K562 (cell line): ENCODE data around the gene HEXIM1. TPM values are rescaled to one million over a fixed set of nuclear protein-coding genes. Genes with fewer than 3 reads are reported as not detected.

Source experiments
- ATAC-seq: fragments of 200-7000 bp; cut with Tn5 transposase; 3 replicates; pipeline ENCODE4 v1.9.1; 2020; ENCODE audit warnings: moderate library complexity
- BruUV-seq: library from RNA; stranded (reverse); fragments of 400-500 nt; replicated peaks from 2 replicates; lab custom pipeline; 2021; lab: Mats Ljungman, UMichigan
- CTCF ChIA-PET: fragments of 300-600 bp; formaldehyde crosslinking; extraction: SDS; loops from one replicate; lab custom pipeline; 2021; ENCODE audit warnings: low intra/inter-chr PET ratio; lab: Yijun Ruan, JAX
- POLR2A ChIA-PET: fragments of 300-600, 350-650 bp; sonication (Branson Sonifier 250); formaldehyde crosslinking; extraction: SDS; loops from one replicate; lab custom pipeline; 2021; ENCODE audit warnings: antibody characterized with exemption, inconsistent platforms; lab: Yijun Ruan, JAX
- DNase-seq, 4 experiments: peaks; one replicate each; pipeline versions ENCODE4 v3.0.0 to v3.0.0-alpha.2; 2011 to 2018; ENCODE audit warnings: low spot score in 3 of 4, mixed read lengths in 3 of 4; ENCODE audit errors: extremely low read depth in 1 of 4
- FAIRE-seq: peaks from 2 replicates; lab custom pipeline; 2011; peaks lifted over from hg19 to GRCh38; lab: Jason Lieb, UNC
- H2AFZ ChIP-seq: 2 replicates; pipeline ENCODE4 v1.6.0; 2011; ENCODE audit warnings: low read depth, low read length, control low read depth, inconsistent platforms
- H3K27ac ChIP-seq: fragments of 200-600 bp; 3 replicates; pipeline ENCODE4 v1.8.0; 2011; ENCODE audit warnings: low read depth, mild to moderate bottlenecking, control low read depth, inconsistent platforms, low read length, moderate library complexity, mixed read lengths; ENCODE audit errors: extremely low read depth
- H3K27me3 ChIP-seq, 2 experiments: fragments of 300-600 bp in 1 of 2; 2 replicates in 1 of 2; 3 replicates in 1 of 2; pipeline versions ENCODE4 v1.6.0 to v1.8.0; 2011; ENCODE audit warnings: inconsistent platforms in 2 of 2, low read length in 2 of 2, mild to moderate bottlenecking in 1 of 2, mixed read lengths in 1 of 2, moderate library complexity in 1 of 2; ENCODE audit not compliant: control insufficient read depth in 2 of 2, insufficient read depth in 2 of 2
- H3K36me3 ChIP-seq: fragments of 300-600 bp; 3 replicates; pipeline ENCODE4 v1.8.0; 2011; ENCODE audit warnings: mild to moderate bottlenecking, low read length, inconsistent platforms; ENCODE audit not compliant: control insufficient read depth, insufficient read depth
- H3K4me1 ChIP-seq, 2 experiments: fragments of 200-600 bp in 1 of 2; replicated peaks in 1 of 2; 2 replicates in 1 of 2; 3 replicates in 1 of 2; pipeline versions ENCODE4 v1.5.1 to v1.8.0; 2011; ENCODE audit warnings: inconsistent platforms in 2 of 2, low read length in 2 of 2, mild to moderate bottlenecking in 1 of 2, mixed read lengths in 1 of 2, moderate library complexity in 1 of 2; ENCODE audit not compliant: control insufficient read depth in 2 of 2, insufficient read depth in 2 of 2
- H3K4me2 ChIP-seq: 2 replicates; pipeline ENCODE4 v1.6.1; 2011; ENCODE audit warnings: low read length, control low read depth, inconsistent platforms, mixed read lengths; ENCODE audit not compliant: insufficient read depth
- H3K4me3 ChIP-seq: fragments of 200-600 bp; sonication (generic), shearing (Covaris generic); 2 replicates; pipeline ENCODE4 v1.5.1; 2016; ENCODE audit warnings: control low read depth, inconsistent platforms
- H3K79me2 ChIP-seq: fragments of 200-600 bp; 3 replicates; pipeline ENCODE4 v1.8.0; 2011; ENCODE audit warnings: low read length, inconsistent platforms; ENCODE audit not compliant: control insufficient read depth, insufficient read depth
- H3K9ac ChIP-seq, 2 experiments: 2 replicates each; pipeline versions ENCODE4 v1.6.0 to v1.6.1; 2011; ENCODE audit warnings: low read depth in 2 of 2, low read length in 2 of 2, control low read depth in 1 of 2, inconsistent platforms in 1 of 2, mild to moderate bottlenecking in 1 of 2, mixed read lengths in 1 of 2; ENCODE audit not compliant: insufficient read depth in 1 of 2
- H3K9me1 ChIP-seq: one replicate; pipeline ENCODE4 v1.6.0; 2011; ENCODE audit warnings: inconsistent platforms, mild to moderate bottlenecking, low read length, moderate library complexity; ENCODE audit not compliant: control insufficient read depth, insufficient read depth
- H3K9me3 ChIP-seq: replicated peaks from 2 replicates; pipeline ENCODE4 v1.5.1; 2011; ENCODE audit warnings: low read depth, low read length, inconsistent platforms; ENCODE audit not compliant: control insufficient read depth, insufficient read depth
- H4K20me1 ChIP-seq: replicated peaks from 2 replicates; pipeline ENCODE4 v1.6.1; 2011; ENCODE audit warnings: low read length, inconsistent platforms, mixed read lengths; ENCODE audit not compliant: control insufficient read depth, insufficient read depth
- FOXK2 ChIP-seq, 2 experiments: fragments of 450-650 bp; IDR thresholded peaks in 1 of 2; conservative IDR thresholded peaks in 1 of 2; 2 replicates each; pipeline ENCODE4 v1.6.1; 2016; ENCODE audit warnings: low read depth in 2 of 2, mild to moderate bottlenecking in 1 of 2
- HES1 ChIP-seq: fragments of 450-650 bp; IDR thresholded peaks from 2 replicates; pipeline ENCODE4 v1.6.1; 2016; ENCODE audit warnings: low read depth, mild to moderate bottlenecking, moderate library complexity
- SMARCA4 ChIP-seq: fragments of 450-650 bp; IDR thresholded peaks from 2 replicates; pipeline ENCODE4 v1.6.1; 2016
- ZNF384 ChIP-seq: IDR thresholded peaks from 2 replicates; pipeline ENCODE4 v1.6.1; 2012; ENCODE audit warnings: low read depth, low read length, improper control_type of control experiment
- ZNF561 ChIP-seq: fragments of 450-650 bp; formaldehyde crosslinking; conservative IDR thresholded peaks from 2 replicates; pipeline ENCODE4 v1.4.0; 2020; ENCODE audit warnings: mild to moderate bottlenecking, moderate library complexity
- WGBS: fragments of 100-300 bp; shearing (Covaris generic); methylation state at CpG from one replicate; pipeline ENCODE4 v1.1.6; 2016; ENCODE audit warnings: low coverage, mixed read lengths; ENCODE audit not compliant: insufficient coverage; ENCODE audit errors: missing lambda C conversion rate; 5-methylcytosine and 5-hydroxymethylcytosine counted together
- in situ Hi-C: fragments of 300-500 bp; cut with MboI; formaldehyde crosslinking; loops from 4 replicates; pipeline ENCODE4 v1.15.0; 2018; ENCODE audit warnings: inconsistent platforms, mixed read lengths
- intact Hi-C: fragments of 100-400 bp; cut with micrococcal nuclease; formaldehyde crosslinking; loops from 2 replicates; pipeline ENCODE4 v1.14.2; 2022
- polyA plus RNA-seq, 8 experiments: library from polyadenylated mRNA; depleted of rRNA in 4 of 8; stranded (reverse) in 5 of 8; unstranded in 3 of 8; fragments of >200 nt; fragmentation: Nextera tagmentation in 2 of 8; fragmentation: Illumina TruSeq in 1 of 8; extraction: Ambion mirVana in 2 of 8; extraction: Trizol in 1 of 8; gene quantifications; 2 replicates each; pipeline versions ENCODE4 v1.2.1 to v1.2.3, GENCODE V29; 2011 to 2014; ENCODE audit warnings: inconsistent platforms in 1 of 8, missing spikeins in 1 of 8
- total RNA-seq, 7 experiments: library from RNA; depleted of rRNA in 6 of 7; stranded (reverse); fragments of >200 nt in 6 of 7; fragmentation: Illumina TruSeq in 2 of 7; extraction: Trizol in 2 of 7; gene quantifications; 2 replicates each; pipeline versions ENCODE4 v1.2.1 to v1.2.3, GENCODE V29; 2011 to 2021; ENCODE audit warnings: low replicate concordance in 1 of 7
- TF ChIP-seq, protein P1 (sequence below), 3 experiments: IDR thresholded peaks in 2 of 3; conservative IDR thresholded peaks in 1 of 3; 2 replicates each; pipeline ENCODE4 v1.5.1; 2011 to 2012; ENCODE audit warnings: low read length in 3 of 3, mild to moderate bottlenecking in 3 of 3, control low read depth in 2 of 3, improper control_type of control experiment in 1 of 3, inconsistent platforms in 1 of 3, low read depth in 1 of 3, mixed read lengths in 1 of 3, moderate library complexity in 1 of 3; ENCODE audit not compliant: insufficient read depth in 2 of 3

HEXIM1 gene
- total and polyA plus RNA-seq, 9 of the 15 experiments (the other 6 are each of a cell fraction or from before 2014, with no cell fraction given) = 1.4 to 28.3 (median 9.1) TPM

- TF ChIP-seq ZNF561 (CRISPR knock-in tag) (no peak), SMARCA4 (0 out of 2 replicates have a peak, but pooled peaks have one; percentile 15), HES1 (no peak), FOXK2 (conservative IDR thresholded peaks at IDR 0.05 in 1 of 2, IDR thresholded peaks at IDR 0.05 in 1 of 2; ENCODE audit: low read depth in 2 of 2) (0 out of 4 replicates have a peak, but pooled peaks of 1 of the 2 experiments have one; percentile 15), ZNF384 (peak; percentile 76; the same call in 1 of the 2 replicates)
- TF ChIP-seq, protein P1, sequence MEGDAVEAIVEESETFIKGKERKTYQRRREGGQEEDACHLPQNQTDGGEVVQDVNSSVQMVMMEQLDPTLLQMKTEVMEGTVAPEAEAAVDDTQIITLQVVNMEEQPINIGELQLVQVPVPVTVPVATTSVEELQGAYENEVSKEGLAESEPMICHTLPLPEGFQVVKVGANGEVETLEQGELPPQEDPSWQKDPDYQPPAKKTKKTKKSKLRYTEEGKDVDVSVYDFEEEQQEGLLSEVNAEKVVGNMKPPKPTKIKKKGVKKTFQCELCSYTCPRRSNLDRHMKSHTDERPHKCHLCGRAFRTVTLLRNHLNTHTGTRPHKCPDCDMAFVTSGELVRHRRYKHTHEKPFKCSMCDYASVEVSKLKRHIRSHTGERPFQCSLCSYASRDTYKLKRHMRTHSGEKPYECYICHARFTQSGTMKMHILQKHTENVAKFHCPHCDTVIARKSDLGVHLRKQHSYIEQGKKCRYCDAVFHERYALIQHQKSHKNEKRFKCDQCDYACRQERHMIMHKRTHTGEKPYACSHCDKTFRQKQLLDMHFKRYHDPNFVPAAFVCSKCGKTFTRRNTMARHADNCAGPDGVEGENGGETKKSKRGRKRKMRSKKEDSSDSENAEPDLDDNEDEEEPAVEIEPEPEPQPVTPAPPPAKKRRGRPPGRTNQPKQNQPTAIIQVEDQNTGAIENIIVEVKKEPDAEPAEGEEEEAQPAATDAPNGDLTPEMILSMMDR (IDR thresholded peaks at IDR 0.05 in 2 of 3, conservative IDR thresholded peaks at IDR 0.05 in 1 of 3; ENCODE audit: insufficient read depth in 2 of 3, low read depth in 1 of 3, low read length in 3 of 3) = peak in 1 of 3 experiments; percentile 12; a peak in 1 of 6 replicates
- TF ChIP-seq, all 486 proteins: peak for 4
- peak overlapping the region; percentile 45; the same call in 2 of the 3 replicates for H3K27ac ChIP-seq
- H3K9me1 ChIP-seq = no peaks in the 10 kb centered on the region
- FAIRE-seq (no peak), ATAC-seq (no peak), DNase-seq (no peak)
- 80% methylated on average over 4 of the region's 4 CpGs for WGBS
- ChIA-PET CTCF (no interaction called here), POLR2A (interaction anchor here (0.6 kb wide), 1 partner anchor 206 kb away, joined by 3 read pairs; no protein-coding TSS in a partner anchor)
- no peaks in the 10 kb centered on the region for H3K27me3 ChIP-seq
- H3K79me2 ChIP-seq = peaks cover 44% of the 10 kb centered on the region
- H3K4me3 ChIP-seq = no peak overlapping the region
- no peaks in the 10 kb centered on the region for H3K9me3 ChIP-seq
- no TSS peak for BruUV-seq
- no peak overlapping the region for H2AFZ ChIP-seq
- no peak overlapping the region for H3K4me2 ChIP-seq
- peaks cover 7% of the 10 kb centered on the region; the same call in 2 of the 3 replicates for H3K36me3 ChIP-seq
- H4K20me1 ChIP-seq = no peaks in the 10 kb centered on the region; the same call in 1 of the 2 replicates
- in situ Hi-C loops (no loop called here), intact Hi-C loops (no loop called here)
- peaks cover 22 to 33% of the 10 kb centered on the region in 2 experiments for H3K4me1 ChIP-seq
- H3K9ac ChIP-seq = 0 out of 4 replicates have a peak overlapping the region, but pooled peaks of 1 of the 2 experiments have one; percentile 1
These were observed 6.8 kb downstream of the HEXIM1 start for GRCh38 chr17:45155029-45155428.
